AG04449 (cell line): ENCODE measurements around the gene ZBTB4.
"Not testable (repeated sequence)": the region's sequence is repeated elsewhere in the genome, so short reads cannot be mapped to it uniquely, and the experiment has no call there.

Source experiments
- CTCF ChIA-PET: fragments of 350-600 bp; formaldehyde crosslinking; extraction: SDS; loops from one replicate; lab custom pipeline; 2021; ENCODE audit warnings: antibody characterized with exemption; lab: Yijun Ruan, JAX
- POLR2A ChIA-PET: fragments of 400-600, 350-600 bp; formaldehyde crosslinking; extraction: SDS; loops from one replicate; lab custom pipeline; 2020; ENCODE audit warnings: antibody characterized with exemption, inconsistent platforms; lab: Yijun Ruan, JAX
- DNase-seq: peaks from one replicate; pipeline ENCODE4 v3.0.0-alpha.2; 2010; ENCODE audit warnings: low read depth, low spot score
- H3K4me3 ChIP-seq: 2 replicates; pipeline ENCODE4 v1.5.1; 2011; ENCODE audit warnings: low read depth, mild to moderate bottlenecking, control low read depth, low read length
- TF ChIP-seq, protein P1 (sequence below): IDR thresholded peaks from one replicate; pipeline ENCODE4 v1.5.1; 2011; ENCODE audit warnings: mild to moderate bottlenecking, moderate library complexity, low read length, control low read depth, inconsistent platforms; ENCODE audit not compliant: insufficient read depth; ENCODE audit errors: missing control alignments

ZBTB4 gene

DNA sequence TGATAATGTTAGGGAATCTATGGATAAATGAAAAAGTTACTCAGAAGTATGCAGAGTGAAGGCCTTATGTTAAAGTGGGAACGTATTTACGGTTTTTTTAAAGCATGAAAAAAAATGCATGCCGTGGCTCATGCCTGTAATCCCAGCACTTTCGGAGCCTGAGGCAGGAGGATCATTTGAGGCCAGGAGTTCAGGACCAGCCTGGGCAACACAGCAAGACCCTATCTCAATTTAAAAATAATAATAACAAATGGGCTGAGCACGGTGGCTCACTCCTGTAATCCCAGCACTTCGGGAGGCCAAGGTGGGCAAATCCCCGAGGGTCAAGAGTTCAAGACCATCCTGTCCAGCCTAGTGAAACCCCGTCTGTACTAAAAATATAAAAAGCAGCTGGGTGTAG, 10.7 kb upstream of the ZBTB4 start:
- TF ChIP-seq, protein P1, sequence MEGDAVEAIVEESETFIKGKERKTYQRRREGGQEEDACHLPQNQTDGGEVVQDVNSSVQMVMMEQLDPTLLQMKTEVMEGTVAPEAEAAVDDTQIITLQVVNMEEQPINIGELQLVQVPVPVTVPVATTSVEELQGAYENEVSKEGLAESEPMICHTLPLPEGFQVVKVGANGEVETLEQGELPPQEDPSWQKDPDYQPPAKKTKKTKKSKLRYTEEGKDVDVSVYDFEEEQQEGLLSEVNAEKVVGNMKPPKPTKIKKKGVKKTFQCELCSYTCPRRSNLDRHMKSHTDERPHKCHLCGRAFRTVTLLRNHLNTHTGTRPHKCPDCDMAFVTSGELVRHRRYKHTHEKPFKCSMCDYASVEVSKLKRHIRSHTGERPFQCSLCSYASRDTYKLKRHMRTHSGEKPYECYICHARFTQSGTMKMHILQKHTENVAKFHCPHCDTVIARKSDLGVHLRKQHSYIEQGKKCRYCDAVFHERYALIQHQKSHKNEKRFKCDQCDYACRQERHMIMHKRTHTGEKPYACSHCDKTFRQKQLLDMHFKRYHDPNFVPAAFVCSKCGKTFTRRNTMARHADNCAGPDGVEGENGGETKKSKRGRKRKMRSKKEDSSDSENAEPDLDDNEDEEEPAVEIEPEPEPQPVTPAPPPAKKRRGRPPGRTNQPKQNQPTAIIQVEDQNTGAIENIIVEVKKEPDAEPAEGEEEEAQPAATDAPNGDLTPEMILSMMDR, result no peak
- H3K4me3 ChIP-seq, result no peak overlapping the region
- no peak for DNase-seq
- POLR2A ChIA-PET, result interaction anchor here (1.0 kb wide), 1 partner anchor 13 kb away, joined by 4 read pairs; no protein-coding TSS in a partner anchor
- CTCF ChIA-PET, result interaction anchor here (1.0 to 1.9 kb wide), 5 partner anchors 25 to 444 kb away, joined by 3 to 8 read pairs (median 4); no protein-coding TSS in a partner anchor

DNA sequence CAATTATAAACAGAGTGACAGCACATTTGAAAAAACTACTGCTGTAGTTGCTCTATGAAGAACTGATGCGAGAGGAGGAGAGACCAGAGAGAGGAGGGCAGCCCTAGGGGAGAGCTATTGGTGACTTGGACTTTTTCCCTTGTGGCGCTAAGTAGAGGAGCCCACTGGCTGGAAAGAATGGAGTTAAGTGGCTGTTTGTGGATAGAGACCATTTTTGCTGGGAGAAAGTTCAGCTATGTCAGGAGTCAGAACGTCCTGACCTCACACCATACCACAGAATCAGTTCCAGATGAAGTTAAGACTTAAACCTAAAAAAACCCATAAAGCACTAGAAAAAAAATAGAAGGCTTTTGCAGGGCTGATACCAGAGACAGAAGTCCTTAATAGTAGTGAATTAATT, 6.8 kb upstream of the ZBTB4 start:
- TF ChIP-seq, protein P1, result no peak
- no peak for DNase-seq
- ChIA-PET POLR2A (interaction anchor here (0.5 to 3.4 kb wide), 4 partner anchors 10 to 125 kb away, joined by 3 to 18 read pairs (median 3); no protein-coding TSS in a partner anchor), CTCF (interaction anchor here (0.9 to 4.2 kb wide), 6 partner anchors 28 to 140 kb away, joined by 3 to 33 read pairs (median 9); partner anchors contain the start of genes SOX15 and TMEM95)
- H3K4me3 ChIP-seq, result peak overlapping the region; percentile 87

DNA sequence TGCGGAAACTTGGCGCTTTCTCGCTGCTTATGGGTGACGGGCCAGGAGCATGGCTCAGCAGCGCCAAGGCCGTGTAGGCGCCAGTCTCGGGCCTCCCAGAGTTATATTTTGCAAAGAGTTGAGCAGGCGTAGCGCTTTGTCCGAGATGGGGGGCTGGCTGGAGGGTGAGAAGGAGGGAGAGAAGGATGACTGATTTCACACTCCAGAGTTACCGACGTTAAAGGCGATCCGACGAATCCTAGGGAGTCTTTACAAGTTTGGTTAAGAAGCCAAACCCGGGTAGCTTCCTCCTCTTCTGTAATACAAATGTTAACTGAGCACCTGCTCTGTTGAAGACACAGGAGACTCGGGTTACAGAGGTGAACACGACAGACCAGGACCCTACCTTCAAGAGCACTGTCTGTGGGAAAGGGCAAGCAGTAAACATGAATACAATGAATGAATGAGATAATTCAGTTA, 5.5 kb upstream of the ZBTB4 start:
- ChIA-PET POLR2A (interaction anchor here (0.6 to 3.4 kb wide), 27 partner anchors 7 to 860 kb away, joined by 3 to 19 read pairs (median 5); partner anchors contain the start of genes CHRNB1, MPDU1, NEURL4 and TMEM102), CTCF (interaction anchor here (1.2 to 4.2 kb wide), 6 partner anchors 12 to 129 kb away, joined by 3 to 33 read pairs (median 9); partner anchors contain the start of genes SOX15 and TMEM95)
- DNase-seq, result no peak
- TF ChIP-seq, protein P1, result peak; percentile 13
- peak overlapping the region; percentile 87 for H3K4me3 ChIP-seq

DNA sequence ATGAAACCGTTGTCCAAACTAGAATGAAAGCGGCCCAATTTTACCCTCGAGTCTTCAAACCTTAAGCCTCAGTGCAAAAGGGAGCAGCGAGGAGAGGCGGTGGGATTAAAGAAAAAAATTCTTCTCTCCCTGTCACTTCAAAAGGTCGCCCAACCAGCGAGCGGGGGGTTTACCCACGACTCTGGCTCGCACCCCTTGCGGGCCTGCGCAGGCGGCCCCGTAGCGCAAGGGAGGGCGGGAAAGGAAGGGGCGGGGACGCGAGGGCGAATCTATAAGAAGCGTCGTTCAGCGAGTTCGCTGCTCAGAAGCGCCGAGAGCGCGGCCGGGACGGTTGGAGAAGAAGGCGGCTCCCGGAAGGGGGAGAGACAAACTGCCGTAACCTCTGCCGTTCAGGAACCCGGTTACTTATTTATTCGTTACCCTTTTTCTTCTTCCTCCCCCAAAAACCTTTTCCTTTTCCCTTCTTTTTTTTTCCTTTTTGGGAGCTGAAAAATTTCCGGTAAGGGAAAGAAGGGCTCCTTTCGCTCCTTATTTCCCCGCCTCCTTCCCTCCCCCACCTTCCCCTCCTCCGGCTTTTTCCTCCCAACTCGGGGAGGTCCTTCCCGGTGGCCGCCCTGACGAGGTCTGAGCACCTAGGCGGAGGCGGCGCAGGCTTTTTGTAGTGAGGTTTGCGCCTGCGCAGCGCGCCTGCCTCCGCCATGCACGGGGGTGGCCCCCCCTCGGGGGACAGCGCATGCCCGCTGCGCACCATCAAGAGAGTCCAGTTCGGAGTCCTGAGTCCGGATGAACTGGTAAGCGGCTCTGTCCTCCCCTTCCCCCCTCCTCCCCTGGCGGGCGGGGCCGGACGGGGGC, 4.9 kb upstream of the ZBTB4 start, which contains the start of gene POLR2A:
TSS of gene POLR2A (plus strand) at position 300 of the 852 bp plus-strand sequence.
- peak within 1 kb of the TSS; percentile 87 for H3K4me3 ChIP-seq
- DNase-seq, result peak; percentile 87
- POLR2A ChIA-PET, result interaction anchor here (0.6 to 3.4 kb wide), 32 partner anchors 8 to 860 kb away, joined by 3 to 19 read pairs (median 4); partner anchors contain the start of genes CHRNB1, MPDU1, NEURL4 and PLSCR3
- TF ChIP-seq, protein P1, result no peak
- CTCF ChIA-PET, result interaction anchor here (0.7 to 3.6 kb wide), 6 partner anchors 11 to 105 kb away, joined by 3 to 27 read pairs (median 6); partner anchors contain the start of gene SOX15

DNA sequence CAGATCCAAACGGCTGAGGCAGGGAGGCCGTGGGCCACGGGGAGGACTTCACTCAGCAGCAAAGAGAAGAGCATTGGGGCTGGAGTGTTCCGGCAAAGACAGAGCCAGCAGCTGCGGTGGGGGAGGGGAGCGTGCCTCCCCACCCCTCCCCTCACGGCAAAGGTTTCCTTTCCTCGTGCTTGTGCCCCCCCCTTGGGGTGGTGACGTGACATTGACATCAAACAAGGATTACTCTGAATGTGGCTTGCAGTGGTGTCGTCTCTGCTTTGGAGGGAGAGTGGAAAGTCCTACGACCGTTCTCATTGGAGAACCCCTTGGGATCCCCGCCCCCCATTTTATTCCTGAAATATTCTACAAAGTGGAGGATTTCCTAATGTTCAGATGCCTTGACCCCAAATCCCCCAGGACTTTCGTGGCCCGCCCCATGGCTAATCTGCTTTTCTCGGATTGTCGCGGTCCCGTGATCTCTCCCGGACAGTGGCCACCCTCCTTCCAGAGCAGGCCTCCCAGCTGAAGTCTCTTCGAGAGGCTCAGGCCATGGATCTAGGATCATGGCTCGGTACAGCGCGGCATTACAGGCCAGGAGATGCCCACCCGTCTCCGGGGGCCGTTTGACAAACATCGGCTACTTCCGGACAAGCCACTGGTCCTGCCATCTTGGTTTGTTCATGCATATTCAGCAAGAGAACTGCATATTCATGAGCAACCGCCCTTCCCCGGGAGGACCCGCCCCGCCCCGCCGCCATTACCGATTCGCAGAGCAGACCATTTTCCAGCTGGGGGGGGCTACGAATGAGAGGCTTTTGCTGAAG, 4.0 kb upstream of the ZBTB4 start:
- ChIA-PET POLR2A (interaction anchor here (0.6 to 3.4 kb wide), 22 partner anchors 7 to 203 kb away, joined by 3 to 19 read pairs (median 6); partner anchors contain the start of genes MPDU1, NEURL4, PLSCR3 and TMEM102), CTCF (interaction anchor here (0.7 to 1.4 kb wide), 2 partner anchors 12 to 77 kb away, joined by 3 to 6 read pairs; no protein-coding TSS in a partner anchor)
- peak; percentile 73 for DNase-seq
- TF ChIP-seq, protein P1, result no peak
- peak overlapping the region; percentile 87 for H3K4me3 ChIP-seq

DNA sequence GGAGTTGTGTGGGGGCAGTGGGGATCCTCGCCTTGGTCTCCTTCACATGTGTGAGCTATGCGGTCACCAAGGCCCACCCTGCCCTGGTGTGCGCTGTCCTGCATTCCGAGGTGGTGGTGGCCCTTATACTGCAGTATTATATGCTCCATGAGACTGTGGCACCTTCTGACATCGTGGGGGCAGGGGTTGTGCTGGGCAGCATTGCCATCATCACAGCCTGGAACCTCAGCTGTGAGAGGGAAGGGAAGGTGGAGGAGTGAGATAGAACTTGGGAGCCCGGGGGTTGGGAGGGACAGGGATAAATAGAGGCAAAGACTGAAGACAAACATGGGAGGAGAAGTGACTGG, 3.3 kb upstream of the ZBTB4 start:
- CTCF ChIA-PET, POLR2A ChIA-PET, DNase-seq: not testable (repeated sequence)
- H3K4me3 ChIP-seq, result peak overlapping the region; percentile 87

DNA sequence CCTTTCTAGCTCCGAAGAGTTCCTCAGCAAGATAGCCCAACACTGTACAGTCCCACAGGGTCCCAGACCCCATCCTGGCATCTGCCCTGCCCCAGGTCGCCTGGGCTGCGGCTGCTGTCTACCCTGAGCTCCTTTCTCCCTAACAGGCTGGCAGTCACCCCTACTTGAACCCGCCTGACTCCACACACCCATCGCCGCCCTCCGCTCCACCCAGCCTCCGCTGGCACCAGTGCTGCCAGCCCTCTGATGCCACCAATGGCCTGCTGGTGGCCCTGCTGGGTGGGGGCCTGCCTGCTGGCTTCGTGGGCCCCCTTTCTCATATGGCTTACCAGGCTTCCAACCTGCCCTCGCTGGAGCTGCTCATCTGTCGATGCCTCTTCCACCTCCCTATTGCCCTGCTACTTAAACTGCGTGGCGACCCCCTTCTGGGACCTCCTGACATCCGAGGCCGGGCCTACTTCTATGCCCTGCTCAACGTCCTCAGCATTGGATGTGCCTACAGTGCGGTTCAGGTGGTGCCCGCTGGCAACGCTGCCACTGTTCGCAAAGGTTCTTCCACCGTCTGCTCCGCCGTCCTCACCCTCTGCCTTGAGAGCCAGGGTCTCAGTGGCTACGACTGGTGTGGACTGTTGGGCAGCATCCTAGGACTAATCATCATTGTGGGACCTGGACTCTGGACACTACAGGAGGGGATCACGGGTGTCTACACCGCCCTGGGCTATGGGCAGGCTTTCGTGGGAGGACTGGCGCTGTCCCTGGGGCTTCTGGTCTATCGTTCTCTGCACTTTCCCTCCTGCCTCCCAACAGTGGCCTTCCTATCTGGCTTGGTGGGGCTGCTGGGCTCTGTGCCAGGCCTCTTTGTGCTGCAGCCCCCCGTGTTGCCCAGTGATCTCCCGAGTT, 2.7 kb upstream of the ZBTB4 start:
- H3K4me3 ChIP-seq, POLR2A ChIA-PET, DNase-seq: not testable (repeated sequence)
- CTCF ChIA-PET, result interaction anchor here (1.0 to 2.0 kb wide), 3 partner anchors 44 to 89 kb away, joined by 3 to 6 read pairs (median 3); no protein-coding TSS in a partner anchor

DNA sequence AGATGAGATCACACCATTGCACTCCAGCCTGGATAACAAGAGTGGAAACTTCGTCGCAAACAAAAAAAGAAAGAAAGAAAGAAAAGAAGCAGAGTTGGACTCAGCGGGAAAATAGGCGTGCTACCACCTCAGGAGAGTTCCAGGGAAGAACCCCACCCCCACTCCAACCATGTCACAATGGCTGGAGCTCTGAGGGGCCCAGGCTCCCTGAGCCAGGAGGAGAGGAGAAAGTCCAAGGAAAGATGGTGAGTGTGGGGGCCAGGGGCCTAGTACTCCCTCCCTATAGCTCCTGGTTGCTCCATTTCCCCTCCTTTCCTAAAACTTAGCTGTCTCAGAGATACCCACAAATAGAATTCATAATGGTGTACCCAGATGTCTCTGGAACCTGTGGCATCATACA, 1.8 kb upstream of the ZBTB4 start, which contains the start of gene SLC35G6:
TSS of gene SLC35G6 (plus strand) at position 172 of the 400 bp plus-strand sequence. CDS start at position 243, 71 bp downstream.
- POLR2A ChIA-PET, DNase-seq: not testable (repeated sequence)
- H3K4me3 ChIP-seq, result peak within 1 kb of the TSS; percentile 66

More for the DNA sequence above, 1.8 kb upstream of the ZBTB4 start, which contains the start of gene SLC35G6:
- CTCF ChIA-PET, result interaction anchor here (1.0 to 2.0 kb wide), 3 partner anchors 43 to 89 kb away, joined by 3 to 6 read pairs (median 3); no protein-coding TSS in a partner anchor
